ENCODE data around the gene SNAPC1.
A peak's percentile ranks its signal among the peaks of the same experiment; 100 is the strongest.

Gene SNAPC1

DNA sequence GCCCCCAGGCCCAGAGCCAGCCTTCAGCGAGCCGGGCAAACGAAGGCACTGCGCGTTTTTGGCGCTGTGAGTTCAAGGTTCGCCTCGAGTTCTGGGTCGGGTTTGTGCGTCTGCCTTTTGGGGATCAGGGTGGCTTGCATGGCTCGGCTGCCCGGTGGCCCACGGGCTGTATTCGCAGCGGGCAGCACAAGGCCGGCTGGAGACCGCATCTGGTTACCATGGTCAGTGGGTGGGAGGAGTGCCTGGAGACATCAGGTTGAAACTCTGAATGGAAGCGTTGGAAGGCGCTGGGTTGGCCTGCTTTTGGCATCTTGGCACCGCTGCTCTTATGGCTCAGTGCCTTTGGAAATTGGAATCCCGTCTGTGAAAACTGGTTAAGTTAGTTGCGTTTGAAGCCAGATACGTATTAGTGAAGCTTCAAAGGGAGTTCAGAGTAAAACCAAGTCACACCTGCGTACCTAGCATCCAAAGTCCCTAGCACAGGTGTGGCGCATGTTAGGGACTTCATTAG lies 50.9 kb downstream of the SNAPC1 start:
- DNase-seq = no peak

DNA sequence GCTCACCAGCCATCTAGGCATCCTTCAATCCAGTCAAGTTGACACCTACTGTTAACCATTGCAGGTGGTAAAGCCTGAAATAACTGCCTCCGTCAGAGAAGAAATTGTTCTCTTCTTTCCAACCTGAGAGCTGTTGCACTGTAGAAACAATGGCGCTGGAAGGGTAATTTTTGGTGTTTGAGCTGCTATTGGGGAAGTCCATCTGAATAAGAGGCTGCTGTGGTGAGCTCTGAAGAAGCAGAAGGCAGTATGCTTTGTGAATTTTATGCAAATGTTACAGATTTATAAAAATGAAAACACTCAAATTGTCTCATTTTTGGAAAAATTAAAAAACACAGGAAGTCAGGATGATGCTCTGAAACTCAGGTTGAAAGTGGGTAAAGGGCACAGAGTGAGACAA lies 60.2 kb downstream of the SNAPC1 start:
- no peak for DNase-seq

DNA sequence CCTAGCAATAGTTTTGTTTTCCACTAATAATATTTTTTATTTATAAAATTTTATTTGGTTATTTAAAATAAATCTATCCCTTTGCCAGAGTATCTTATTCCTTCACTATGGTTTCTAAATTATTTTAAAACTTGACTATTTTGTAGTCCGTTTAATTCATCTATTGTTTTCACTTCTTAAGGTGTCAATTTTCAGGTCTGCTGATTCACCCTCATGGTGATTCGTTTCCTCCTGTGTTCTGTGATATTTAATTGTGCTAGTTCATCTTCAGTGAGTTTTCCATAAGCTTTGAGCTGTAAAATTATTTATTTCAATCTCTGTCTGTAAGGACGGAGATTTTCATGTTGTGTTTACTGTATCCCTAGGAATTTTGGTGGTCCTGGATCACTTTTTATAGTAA lies 70.6 kb downstream of the SNAPC1 start:
- no peak for DNase-seq

DNA sequence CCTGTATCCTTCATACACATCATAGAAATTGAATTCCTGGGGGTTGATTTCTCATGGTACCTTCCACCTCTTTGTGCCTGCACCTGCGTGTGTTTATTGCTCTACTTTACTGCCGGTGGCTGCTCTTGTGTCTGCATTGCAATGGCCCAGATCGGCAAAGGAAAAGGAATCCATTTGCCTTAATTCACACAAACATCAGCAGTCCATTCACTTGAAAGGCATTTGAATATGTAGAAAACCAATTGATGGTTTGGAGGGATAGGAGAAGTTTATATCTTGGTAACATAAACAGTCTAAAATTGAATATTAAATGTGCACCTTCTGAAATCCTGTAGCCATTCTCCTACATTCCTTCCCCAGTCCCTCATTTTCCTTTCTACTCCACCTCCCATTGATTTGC lies 74.0 kb downstream of the SNAPC1 start:
- no peak for DNase-seq

DNA sequence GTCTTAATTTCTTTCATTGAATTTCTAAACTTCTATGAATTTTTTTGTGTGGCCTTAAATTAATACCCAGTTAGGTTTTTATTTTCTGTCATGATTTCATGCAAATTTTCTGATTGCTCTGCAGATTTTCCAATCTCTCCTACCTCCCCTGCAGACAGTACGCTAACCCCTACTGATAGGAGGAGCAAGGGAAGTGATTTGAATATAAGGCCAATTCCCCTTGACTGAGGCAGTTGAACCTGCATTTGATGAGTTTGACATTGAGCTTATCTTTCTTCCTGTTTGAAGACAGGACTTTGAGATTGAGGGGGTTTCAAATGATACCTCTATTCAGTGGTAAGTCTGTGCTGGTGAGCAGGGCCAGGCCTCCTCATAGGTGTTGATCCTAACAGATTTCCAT lies 74.6 kb downstream of the SNAPC1 start:
- no peak for DNase-seq

DNA sequence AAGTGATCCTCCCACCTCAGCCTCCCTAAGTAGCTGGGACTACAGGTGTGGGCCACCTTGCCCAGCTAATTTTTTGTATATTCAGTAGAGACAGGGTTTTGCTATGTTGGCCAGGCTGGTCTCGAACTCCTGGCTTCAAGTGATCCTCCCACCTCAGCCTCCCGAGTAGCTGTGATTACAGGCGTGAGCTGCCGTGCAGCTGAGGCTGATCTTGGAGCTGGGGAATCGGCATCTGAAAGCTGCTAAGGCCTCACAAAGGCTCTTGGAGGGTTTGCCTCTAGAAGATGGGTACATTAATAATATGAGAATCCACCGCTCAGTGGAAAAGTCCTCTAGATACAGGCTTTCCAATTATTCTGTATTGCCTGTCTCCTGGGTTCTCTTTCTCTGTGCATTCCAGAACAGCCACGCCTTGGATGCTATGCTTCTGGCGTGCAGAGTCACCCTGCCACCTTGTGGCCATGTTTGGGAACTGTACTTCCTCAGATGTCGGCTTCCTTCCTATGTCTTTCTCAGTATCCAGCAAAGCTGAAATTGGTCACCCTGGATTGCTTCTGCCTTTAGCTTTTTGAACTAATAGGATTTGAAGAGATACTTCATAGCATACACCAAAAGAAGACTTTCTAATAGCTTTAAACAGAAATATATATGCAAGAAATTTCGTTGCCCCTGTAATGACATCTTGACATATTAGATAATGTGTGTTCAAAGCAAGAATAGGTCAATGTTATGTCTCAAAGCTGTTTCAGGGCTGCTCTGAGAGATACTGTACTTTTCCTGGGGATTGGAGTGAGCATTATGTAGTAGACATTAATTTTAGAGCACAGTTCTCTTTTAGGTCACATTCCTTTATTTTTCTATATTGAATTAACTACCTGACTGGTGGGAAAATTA lies 75.4 kb downstream of the SNAPC1 start:
- peak; percentile 73 to 79 for DNase-seq

DNA sequence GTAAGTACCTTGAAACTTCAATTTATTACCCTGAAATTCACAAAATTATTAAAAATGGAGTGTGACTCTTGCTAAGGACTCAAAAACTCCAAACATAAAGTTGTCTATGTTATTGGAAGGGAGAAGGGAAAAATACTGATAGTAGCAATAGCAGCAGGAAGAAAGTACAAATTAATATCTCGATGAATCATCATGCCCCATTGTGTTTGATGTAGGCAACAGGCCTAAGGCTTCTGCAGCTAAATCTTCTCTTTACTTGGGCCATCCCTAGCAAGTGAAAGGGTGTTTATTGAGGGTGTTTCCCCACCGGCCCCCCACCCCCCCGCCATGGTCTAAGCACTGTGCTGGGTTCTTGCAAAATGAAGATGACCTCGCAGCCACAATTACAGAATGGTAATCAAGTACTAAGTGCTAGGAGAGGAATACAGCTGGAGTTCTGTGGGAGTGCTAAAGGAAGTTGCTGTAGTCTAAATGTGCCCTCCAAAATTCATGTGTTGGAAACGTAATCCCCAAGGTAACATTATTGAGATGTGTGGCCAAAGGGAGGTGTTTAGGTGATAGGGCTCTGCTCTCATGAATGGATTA lies 76.5 kb downstream of the SNAPC1 start:
- no peak for DNase-seq

DNA sequence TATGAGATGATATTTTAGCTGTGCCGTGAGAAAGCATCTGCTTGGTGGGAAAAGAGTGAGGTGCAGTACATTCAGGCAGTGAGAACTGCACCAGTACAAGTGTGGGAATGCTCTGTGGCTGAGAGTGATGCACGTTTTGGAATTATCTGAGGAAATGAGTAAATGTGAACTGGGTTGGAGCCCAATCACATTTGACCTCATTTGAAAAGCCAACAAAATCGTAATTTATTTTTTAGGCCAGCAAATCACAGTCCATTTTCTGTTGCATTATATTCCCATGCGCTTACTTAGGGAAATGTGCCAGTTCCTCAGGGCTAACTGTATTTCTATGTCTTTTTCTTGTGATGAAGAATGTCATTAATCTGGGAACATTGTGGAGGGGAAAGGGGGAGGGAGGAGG lies 77.3 kb downstream of the SNAPC1 start:
- DNase-seq = no peak

DNA sequence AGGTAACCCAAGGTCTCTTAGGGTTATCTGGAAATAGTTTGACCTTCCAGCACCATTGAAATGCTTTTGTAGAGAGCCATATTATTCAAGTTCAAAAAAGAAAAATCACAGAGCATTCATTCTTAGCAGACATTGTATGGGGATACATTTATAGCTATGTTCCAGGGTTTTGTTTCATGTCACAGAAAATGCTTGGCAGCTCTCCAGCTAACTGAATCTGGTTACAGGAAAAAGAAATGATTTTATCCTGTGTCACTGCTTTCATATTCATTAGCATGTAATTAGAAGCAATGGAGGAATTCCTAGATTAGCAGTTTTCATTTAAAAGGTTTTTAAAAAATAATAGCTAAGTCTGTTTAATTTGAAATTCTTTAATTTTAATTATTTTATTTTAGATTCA lies 78.9 kb downstream of the SNAPC1 start:
- DNase-seq = no peak

All from CD4-positive, alpha-beta T cell treated with Interferon alpha-2 for 1 hour (primary cell).